Lung microvascular endothelial cell (primary cell): ENCODE measurements around the gene DRAP1. TPM values are rescaled to one million over a fixed set of nuclear protein-coding genes. Genes with fewer than 3 reads are reported as not detected.
"Not testable (repeated sequence)": the region's sequence is repeated elsewhere in the genome, so short reads cannot be mapped to it uniquely, and the experiment has no call there.

ENCODE experiments used
- DNase-seq, 2 donors: peaks; one replicate each; pipeline versions ENCODE4 v3.0.0 to v3.0.0-alpha.2; 2010; ENCODE audit warnings: low read depth in 2 of 2
- total RNA-seq: library from RNA; depleted of rRNA; stranded (reverse); fragments of >200 nt; gene quantifications from 2 replicates; pipeline ENCODE4 v1.2.1, GENCODE V29; 2014

Gene DRAP1
- total RNA-seq, 1 donor from 2014 or later = 103 TPM

- DNase-seq = no peak
Observed at GRCh38 chr11:65931773-65932557, 12.7 kb downstream of the DRAP1 start.

GRCh38 chr11:65932558-65932919, 13.3 kb downstream of the DRAP1 start:
- no peak for DNase-seq

DNA sequence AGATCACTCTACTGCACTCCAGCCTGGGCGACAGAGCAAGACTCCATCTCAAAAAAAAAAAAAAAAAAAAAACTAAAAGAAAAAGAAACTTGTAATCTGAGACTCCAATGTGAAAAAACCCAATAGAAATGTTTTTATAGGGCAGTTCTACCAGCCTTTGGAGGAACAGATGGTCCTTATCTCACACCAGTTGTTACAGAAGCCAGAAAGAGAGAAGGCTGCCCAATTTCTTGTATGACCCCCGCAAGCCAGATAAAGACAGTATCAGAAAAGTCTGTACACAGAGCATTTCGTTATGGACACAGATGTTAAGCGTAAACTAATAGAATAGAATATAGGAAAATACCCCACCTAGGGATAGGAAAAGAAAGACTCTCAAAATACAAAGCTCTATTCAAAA, 14.8 kb downstream of the DRAP1 start:
- DNase-seq = no peak

DNA sequence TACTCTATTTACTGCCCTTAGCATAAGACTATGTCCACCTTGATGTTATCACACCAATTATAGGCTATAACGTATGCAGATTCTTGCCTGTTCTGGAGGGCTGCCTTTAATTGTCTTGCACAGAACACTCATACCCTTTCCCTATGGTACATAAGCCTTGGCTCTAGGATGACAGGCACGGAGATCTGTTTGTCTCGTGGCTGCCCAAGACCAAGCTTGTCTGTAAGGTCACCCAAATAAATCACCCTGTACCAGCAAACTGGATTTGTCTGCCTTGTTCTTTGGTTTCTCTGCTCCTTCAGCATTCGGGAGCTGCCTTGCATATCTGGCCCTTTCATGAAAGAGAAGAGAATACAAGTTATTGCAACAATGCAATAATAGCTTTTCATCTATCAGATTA, 18.5 kb downstream of the DRAP1 start:
- no peak for DNase-seq

GRCh38 chr11:65941720-65942310, 22.6 kb downstream of the DRAP1 start:
- no peak for DNase-seq

GRCh38 chr11:65942531-65942930, 23.3 kb downstream of the DRAP1 start:
- no peak for DNase-seq

GRCh38 chr11:65944191-65944590, 25.0 kb downstream of the DRAP1 start:
- DNase-seq = no peak

GRCh38 chr11:65944767-65945166, 25.5 kb downstream of the DRAP1 start:
- no peak for DNase-seq

DNA sequence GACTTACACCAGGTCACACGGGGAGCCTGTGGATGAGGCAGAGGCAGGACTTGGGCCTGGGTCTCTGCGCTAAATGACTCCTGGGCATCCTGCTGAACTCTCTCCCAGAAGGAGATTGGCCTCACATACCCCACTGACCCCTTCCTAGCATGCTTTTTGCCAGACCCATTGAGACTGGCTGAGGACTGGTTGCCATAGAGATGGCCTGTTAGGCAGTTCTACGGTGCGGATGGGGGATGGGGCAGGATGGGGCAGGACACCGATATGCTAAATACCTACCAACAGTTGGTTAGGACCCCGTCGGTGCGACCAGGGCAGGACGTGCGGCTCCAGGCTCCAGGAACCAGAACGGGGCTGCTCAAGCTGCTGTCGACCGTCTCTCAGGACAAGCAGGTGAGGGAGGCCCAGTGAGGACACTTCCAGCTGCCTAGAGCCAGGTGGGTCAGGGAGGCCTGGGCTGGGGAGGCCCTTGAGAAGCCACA, 26.2 kb downstream of the DRAP1 start, which contains the start of gene TSGA10IP:
TSGA10IP (plus strand) TSS at position 51 of the 482 bp plus-strand sequence; CDS start at position 247, 196 bp downstream.
- no peak for DNase-seq

DNA sequence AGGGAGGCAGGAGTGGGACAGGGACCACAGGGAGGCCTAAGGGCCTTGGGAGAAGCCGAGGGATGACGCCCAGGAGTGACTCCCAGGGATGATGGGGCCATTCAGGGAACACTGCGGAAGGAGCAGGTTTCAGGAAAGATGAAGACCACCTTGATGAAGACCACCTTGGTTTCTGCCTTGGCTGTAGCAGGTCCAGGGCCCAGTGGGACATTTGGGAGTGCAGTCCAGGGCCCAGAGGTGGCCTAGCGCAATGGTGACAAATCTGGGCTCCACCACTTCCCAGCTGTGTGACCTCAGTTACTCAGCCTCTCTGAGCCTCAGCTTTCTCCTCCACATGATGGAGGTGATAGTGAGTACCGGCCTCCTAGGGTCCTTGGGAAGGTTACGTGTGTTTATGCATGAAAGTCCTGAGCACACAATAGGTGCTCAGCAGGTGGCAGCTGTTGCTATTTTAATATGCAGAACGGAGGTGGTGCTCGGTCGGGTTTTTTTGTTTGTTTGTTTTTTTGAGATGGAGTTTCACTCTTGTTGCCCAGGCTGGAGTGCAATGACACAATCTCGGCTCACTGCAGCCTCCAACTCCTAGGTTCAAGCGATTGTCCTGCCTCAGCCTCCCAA, 26.8 kb downstream of the DRAP1 start:
- DNase-seq = no peak

- DNase-seq = no peak
Observed at GRCh38 chr11:65946655-65947054, 27.4 kb downstream of the DRAP1 start.

GRCh38 chr11:65947133-65947532, 27.9 kb downstream of the DRAP1 start:
- no peak for DNase-seq

- no peak for DNase-seq
Observed at GRCh38 chr11:65947603-65948125, 28.4 kb downstream of the DRAP1 start.

DNA sequence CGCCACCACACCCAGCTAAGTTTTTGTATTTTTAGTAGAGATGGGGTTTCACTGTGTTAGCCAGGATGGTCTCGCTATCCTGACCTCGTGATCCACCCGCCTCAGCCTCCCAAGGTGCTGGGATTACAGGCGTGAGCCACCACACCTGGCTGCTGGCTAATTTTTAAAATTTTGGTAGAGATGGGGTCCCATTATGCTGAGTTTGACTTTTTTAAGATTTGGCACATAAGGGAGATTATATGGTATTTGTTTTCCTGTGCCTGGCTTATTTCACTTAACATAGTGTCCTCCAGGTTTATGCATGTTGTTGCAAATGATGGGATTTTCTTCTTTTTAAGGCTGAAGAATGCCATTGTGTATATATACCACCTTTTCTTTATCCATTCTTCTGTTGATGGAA, 31.5 kb downstream of the DRAP1 start:
- not testable (repeated sequence) for DNase-seq

DNA sequence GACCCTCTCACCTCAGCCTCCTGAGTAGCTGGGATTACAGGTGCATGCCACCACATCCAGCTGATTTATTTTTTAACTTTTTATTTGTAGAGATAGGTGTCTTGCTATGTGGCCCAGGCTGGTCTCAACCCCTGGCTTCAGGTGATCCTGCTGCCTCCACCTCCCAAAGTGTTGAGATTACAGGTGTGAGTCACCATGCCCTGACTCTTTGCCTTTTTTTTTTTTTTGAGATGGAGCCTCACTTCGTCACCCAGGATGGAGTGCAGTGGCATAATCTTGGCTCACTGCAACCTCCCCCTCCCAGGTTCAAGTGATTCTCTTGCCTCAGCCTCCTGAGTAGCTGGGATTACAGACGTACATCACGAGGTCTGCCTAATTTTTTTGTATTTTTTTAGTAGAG, 32.4 kb downstream of the DRAP1 start:
- DNase-seq = not testable (repeated sequence)

- no peak for DNase-seq
Observed at GRCh38 chr11:65952052-65952521, 32.9 kb downstream of the DRAP1 start.

- no peak for DNase-seq
Observed at GRCh38 chr11:65953471-65953870, 34.2 kb downstream of the DRAP1 start.

- DNase-seq = no peak
Observed at GRCh38 chr11:65954771-65955170, 35.5 kb downstream of the DRAP1 start.

GRCh38 chr11:65958291-65958690, 39.1 kb downstream of the DRAP1 start:
- DNase-seq = no peak

DNA sequence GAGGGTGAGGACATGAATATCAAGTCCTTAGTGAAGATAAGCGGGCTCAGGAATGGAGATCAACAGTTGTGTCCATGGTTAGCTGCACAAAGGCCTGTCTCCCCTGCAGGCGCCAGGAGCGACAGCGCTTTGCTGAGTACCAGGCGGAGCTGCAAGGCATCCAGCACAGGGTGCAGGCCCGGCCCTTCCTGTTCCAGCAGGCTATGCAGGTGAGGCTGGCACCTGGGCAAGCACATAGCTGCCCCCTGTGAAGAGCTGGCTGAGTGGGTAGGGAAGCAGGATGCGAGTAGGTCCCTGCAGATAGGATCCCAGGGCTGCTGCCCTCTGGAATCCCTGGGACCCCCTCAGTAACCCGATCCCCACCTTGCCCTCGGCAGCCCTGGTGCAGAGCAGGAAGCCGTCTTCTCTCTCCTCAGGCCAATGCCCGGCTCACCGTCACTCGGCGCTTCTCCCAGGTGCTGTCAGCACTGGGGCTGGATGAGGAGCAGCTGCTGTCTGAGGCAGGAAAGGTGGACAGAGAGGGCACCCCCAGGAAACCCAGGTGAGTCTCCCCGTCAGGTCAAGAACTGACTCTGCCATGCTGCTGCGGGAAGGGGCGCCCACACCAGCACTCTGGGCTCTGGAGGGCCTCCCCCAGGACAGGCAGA, 39.7 kb downstream of the DRAP1 start:
- no peak for DNase-seq

- no peak for DNase-seq
Observed at GRCh38 chr11:65960824-65961266, 41.6 kb downstream of the DRAP1 start.
